Breast epithelium (tissue), 3 donors: ENCODE data around the gene TRIM10.

Experiments
- POLR2A ChIP-seq: fragments of 450-650 bp; IDR thresholded peaks from one replicate; pipeline ENCODE4 v1.6.1; 2016; ENCODE audit warnings: antibody characterized with exemption, mild to moderate bottlenecking, moderate library complexity
- POLR2AphosphoS5 ChIP-seq, 3 donors: sonication (generic); formaldehyde crosslinking; IDR thresholded peaks; one replicate each; pipeline ENCODE4 v1.6.1; 2017; ENCODE audit warnings: antibody characterized with exemption in 3 of 3
- TF ChIP-seq, protein P1 (sequence below), 3 donors: fragments of 450-650 bp; IDR thresholded peaks; one replicate each; pipeline ENCODE4 v1.5.1; 2016 to 2017; ENCODE audit warnings: antibody characterized with exemption in 3 of 3, mild to moderate bottlenecking in 3 of 3, moderate library complexity in 3 of 3

DNA sequence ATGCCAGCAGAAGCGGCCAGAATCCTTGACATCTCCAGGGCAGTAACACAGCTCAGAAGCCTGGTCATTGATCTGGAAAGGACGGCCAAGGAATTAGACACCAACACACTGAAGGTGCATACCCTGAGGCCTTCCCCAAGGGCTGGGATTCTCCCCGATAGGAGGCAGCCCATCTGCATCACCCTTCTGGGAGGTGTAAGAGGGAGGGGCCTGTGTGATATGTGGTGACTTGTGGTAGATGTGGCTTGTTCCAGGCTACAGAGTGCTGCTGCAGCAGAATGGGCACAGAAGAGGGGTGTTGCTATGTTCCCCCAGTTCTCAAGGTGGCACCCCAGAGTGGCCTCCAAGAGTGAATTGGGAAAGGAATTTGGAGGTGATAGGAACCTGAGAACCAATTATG, 13.9 kb downstream of the TRIM10 start:
- TF ChIP-seq, protein P1, sequence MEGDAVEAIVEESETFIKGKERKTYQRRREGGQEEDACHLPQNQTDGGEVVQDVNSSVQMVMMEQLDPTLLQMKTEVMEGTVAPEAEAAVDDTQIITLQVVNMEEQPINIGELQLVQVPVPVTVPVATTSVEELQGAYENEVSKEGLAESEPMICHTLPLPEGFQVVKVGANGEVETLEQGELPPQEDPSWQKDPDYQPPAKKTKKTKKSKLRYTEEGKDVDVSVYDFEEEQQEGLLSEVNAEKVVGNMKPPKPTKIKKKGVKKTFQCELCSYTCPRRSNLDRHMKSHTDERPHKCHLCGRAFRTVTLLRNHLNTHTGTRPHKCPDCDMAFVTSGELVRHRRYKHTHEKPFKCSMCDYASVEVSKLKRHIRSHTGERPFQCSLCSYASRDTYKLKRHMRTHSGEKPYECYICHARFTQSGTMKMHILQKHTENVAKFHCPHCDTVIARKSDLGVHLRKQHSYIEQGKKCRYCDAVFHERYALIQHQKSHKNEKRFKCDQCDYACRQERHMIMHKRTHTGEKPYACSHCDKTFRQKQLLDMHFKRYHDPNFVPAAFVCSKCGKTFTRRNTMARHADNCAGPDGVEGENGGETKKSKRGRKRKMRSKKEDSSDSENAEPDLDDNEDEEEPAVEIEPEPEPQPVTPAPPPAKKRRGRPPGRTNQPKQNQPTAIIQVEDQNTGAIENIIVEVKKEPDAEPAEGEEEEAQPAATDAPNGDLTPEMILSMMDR (IDR thresholded peaks at IDR 0.05): no peak
- TF ChIP-seq POLR2A (no peak), POLR2AphosphoS5 (IDR thresholded peaks at IDR 0.05) (no peak)
